ENCODE data around the gene HNRNPC. TPM values are rescaled to one million over a fixed set of nuclear protein-coding genes. Genes with fewer than 3 reads are reported as not detected.
A peak's percentile ranks its signal among the peaks of the same experiment; 100 is the strongest.

Gene HNRNPC
- total RNA-seq, 4 donors from 2014 or later = 192 to 343 (median 212) TPM

GRCh38 chr14:21268617-21269251, 508 bp downstream of the HNRNPC start:
- Histone ChIP-seq H3K4me3 (peak overlapping the region; percentile 61 to 94 (median 84)), H3K27me3 (no peaks in the 10 kb centered on the region), H3K27ac (peak overlapping the region; percentile 96 to 99 (median 96)), H3K36me3 (peaks cover 0 to 13% (median 4%) of the 10 kb centered on the region in 4 donors), H3K9me3 (no peaks in the 10 kb centered on the region), H3K4me1 (peaks cover 21 to 50% (median 35%) of the 10 kb centered on the region in 4 donors)
- in situ Hi-C loops (cut with MboI; ENCODE audit: low pct_ligation_motif_present in 1 of 4, low pct_unique_long_range_greater_than_20kb in 1 of 4, low sequenced_read_pairs in 3 of 4) = no loop called here
- intact Hi-C loops (cut with DNase I; ENCODE audit: low total_unique reads) = no loop called here
- 0% methylated on average over 20 to 24 of the region's 24 CpGs for WGBS, 2 donors (ENCODE audit: low coverage in 1 of 2)
- DNase-seq = peak; percentile 34
- TF ChIP-seq POLR2A (IDR thresholded peaks at IDR 0.05) = no peak
- TF ChIP-seq CTCF (IDR thresholded peaks at IDR 0.05) = no peak
- no peak for TF ChIP-seq POLR2AphosphoS5 (IDR thresholded peaks at IDR 0.05)
- TF ChIP-seq EP300 (IDR thresholded peaks at IDR 0.05; ENCODE audit: low read depth) = no peak

- H3K27ac ChIP-seq = peak overlapping the region; percentile 96 to 99 (median 96)
- peak overlapping the region; percentile 61 to 94 (median 84) for H3K4me3 ChIP-seq
- in situ Hi-C loops (cut with MboI; ENCODE audit: low pct_ligation_motif_present in 1 of 4, low pct_unique_long_range_greater_than_20kb in 1 of 4, low sequenced_read_pairs in 3 of 4) (no loop called here), intact Hi-C loops (cut with DNase I; ENCODE audit: low total_unique reads) (no loop called here)
- H3K36me3 ChIP-seq = peaks cover 0 to 14% (median 6%) of the 10 kb centered on the region in 4 donors
- peaks cover 23 to 57% (median 40%) of the 10 kb centered on the region in 4 donors for H3K4me1 ChIP-seq
- DNase-seq = no peak
- TF ChIP-seq CTCF (IDR thresholded peaks at IDR 0.05) (no peak), EP300 (IDR thresholded peaks at IDR 0.05; ENCODE audit: low read depth) (no peak), POLR2A (IDR thresholded peaks at IDR 0.05) (no peak), POLR2AphosphoS5 (IDR thresholded peaks at IDR 0.05) (no peak)
- H3K27me3 ChIP-seq = no peaks in the 10 kb centered on the region
- whole genome bisulfite sequencing, 2 donors (ENCODE audit: low coverage in 1 of 2) = 0 to 1% methylated on average over 16 of the region's 16 CpGs
- no peaks in the 10 kb centered on the region for H3K9me3 ChIP-seq
Observed at GRCh38 chr14:21267886-21268616, 1.2 kb downstream of the HNRNPC start.

- WGBS, 2 donors (ENCODE audit: low coverage in 1 of 2) = 4 to 5% methylated on average over 9 to 10 of the region's 10 CpGs
- Histone ChIP-seq H3K4me3 (peak overlapping the region in 3 of 4 donors; percentile 61 to 94 (median 81)), H3K27me3 (no peaks in the 10 kb centered on the region), H3K9me3 (no peaks in the 10 kb centered on the region), H3K4me1 (peaks cover 30 to 63% (median 44%) of the 10 kb centered on the region in 4 donors), H3K27ac (peak overlapping the region; percentile 96 to 99 (median 96)), H3K36me3 (peaks cover 0 to 16% (median 8%) of the 10 kb centered on the region in 4 donors)
- TF ChIP-seq EP300 (IDR thresholded peaks at IDR 0.05; ENCODE audit: low read depth) (no peak), CTCF (IDR thresholded peaks at IDR 0.05) (no peak), POLR2AphosphoS5 (IDR thresholded peaks at IDR 0.05) (no peak), POLR2A (IDR thresholded peaks at IDR 0.05) (no peak)
- no peak for DNase-seq
- in situ Hi-C loops (cut with MboI; ENCODE audit: low pct_ligation_motif_present in 1 of 4, low pct_unique_long_range_greater_than_20kb in 1 of 4, low sequenced_read_pairs in 3 of 4) (no loop called here), intact Hi-C loops (cut with DNase I; ENCODE audit: low total_unique reads) (no loop called here)
Observed at GRCh38 chr14:21267431-21267845, 1.8 kb downstream of the HNRNPC start.

- intact Hi-C loops (cut with DNase I; ENCODE audit: low total_unique reads) = no loop called here
- 23 to 37% methylated on average over 4 of the region's 4 CpGs for WGBS, 2 donors (ENCODE audit: low coverage in 1 of 2)
Observed at GRCh38 chr14:21264025-21264801, 5.0 kb downstream of the HNRNPC start.

More at GRCh38 chr14:21264025-21264801, 5.0 kb downstream of the HNRNPC start:
- TF ChIP-seq CTCF (IDR thresholded peaks at IDR 0.05) = no peak
- TF ChIP-seq POLR2A (IDR thresholded peaks at IDR 0.05) = no peak
- TF ChIP-seq EP300 (IDR thresholded peaks at IDR 0.05; ENCODE audit: low read depth) = no peak
- TF ChIP-seq POLR2AphosphoS5 (IDR thresholded peaks at IDR 0.05) = no peak
- DNase-seq = no peak
- Histone ChIP-seq H3K9me3 (no peaks in the 10 kb centered on the region), H3K27ac (peak overlapping the region; percentile 16 to 99 (median 47)), H3K4me1 (peaks cover 35 to 82% (median 55%) of the 10 kb centered on the region in 4 donors), H3K27me3 (no peaks in the 10 kb centered on the region), H3K36me3 (peaks cover 0 to 39% (median 16%) of the 10 kb centered on the region in 4 donors), H3K4me3 (no peak overlapping the region)
- in situ Hi-C loops (cut with MboI; ENCODE audit: low pct_ligation_motif_present in 1 of 4, low pct_unique_long_range_greater_than_20kb in 1 of 4, low sequenced_read_pairs in 3 of 4) = no loop called here

Measured in transverse colon (tissue), 4 donors.